ENCODE data around the gene DENND1A.

DNA sequence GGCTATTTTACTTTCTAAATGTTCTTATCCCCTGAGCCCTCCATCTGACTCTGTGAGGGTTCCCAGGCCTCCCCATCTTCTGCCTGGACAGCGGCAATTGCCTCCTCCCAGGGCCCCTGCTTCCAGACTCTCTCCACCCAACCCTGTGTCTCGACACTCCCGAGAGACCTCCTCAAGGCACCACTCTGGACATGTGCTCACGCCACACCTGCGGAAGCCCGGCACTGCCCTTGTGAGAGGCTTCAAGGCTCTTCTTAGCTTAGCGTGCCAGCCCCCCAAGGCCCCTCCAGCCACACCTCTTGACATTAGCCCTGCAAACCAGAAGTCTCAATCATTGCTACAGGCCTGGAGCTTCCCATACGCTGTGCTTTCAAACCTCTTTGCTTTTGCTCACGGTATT, 449.8 kb downstream of the DENND1A start:
- no peak for TF ChIP-seq EZH2phosphoT487 (IDR thresholded peaks at IDR 0.05; ENCODE audit: borderline replicate concordance, low read length)
- TF ChIP-seq, protein P1, sequence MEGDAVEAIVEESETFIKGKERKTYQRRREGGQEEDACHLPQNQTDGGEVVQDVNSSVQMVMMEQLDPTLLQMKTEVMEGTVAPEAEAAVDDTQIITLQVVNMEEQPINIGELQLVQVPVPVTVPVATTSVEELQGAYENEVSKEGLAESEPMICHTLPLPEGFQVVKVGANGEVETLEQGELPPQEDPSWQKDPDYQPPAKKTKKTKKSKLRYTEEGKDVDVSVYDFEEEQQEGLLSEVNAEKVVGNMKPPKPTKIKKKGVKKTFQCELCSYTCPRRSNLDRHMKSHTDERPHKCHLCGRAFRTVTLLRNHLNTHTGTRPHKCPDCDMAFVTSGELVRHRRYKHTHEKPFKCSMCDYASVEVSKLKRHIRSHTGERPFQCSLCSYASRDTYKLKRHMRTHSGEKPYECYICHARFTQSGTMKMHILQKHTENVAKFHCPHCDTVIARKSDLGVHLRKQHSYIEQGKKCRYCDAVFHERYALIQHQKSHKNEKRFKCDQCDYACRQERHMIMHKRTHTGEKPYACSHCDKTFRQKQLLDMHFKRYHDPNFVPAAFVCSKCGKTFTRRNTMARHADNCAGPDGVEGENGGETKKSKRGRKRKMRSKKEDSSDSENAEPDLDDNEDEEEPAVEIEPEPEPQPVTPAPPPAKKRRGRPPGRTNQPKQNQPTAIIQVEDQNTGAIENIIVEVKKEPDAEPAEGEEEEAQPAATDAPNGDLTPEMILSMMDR (conservative IDR thresholded peaks at IDR 0.05; ENCODE audit: low read depth, low read length), result no peak
- no peak for TF ChIP-seq EZH2 (IDR thresholded peaks at IDR 0.05; ENCODE audit: low read length, unreplicated experiment)

All from PC-3 (cell line).